Neural cell (in vitro differentiated cells): ENCODE results near the gene KIAA0513.

Experiments used
- CTCF ChIP-seq: fragments of 450-650 bp; IDR thresholded peaks from 2 replicates; pipeline ENCODE4 v1.5.1; 2014; ENCODE audit warnings: antibody characterized with exemption, mild to moderate bottlenecking, moderate library complexity; ENCODE audit not compliant: poor library complexity, severe bottlenecking
- EP300 ChIP-seq: fragments of 450-650 bp; conservative IDR thresholded peaks from 2 replicates; pipeline ENCODE4 v1.6.1; 2014; ENCODE audit warnings: antibody characterized with exemption, mild to moderate bottlenecking, moderate library complexity; ENCODE audit not compliant: poor library complexity, severe bottlenecking
- EZH2 ChIP-seq: fragments of 200-600, 300-800 bp; shearing (Covaris generic), sonication (generic); IDR thresholded peaks from 2 replicates; pipeline ENCODE4 v1.6.1; 2014; ENCODE audit warnings: antibody characterized with exemption, low read length, borderline replicate concordance, mild to moderate bottlenecking; ENCODE audit not compliant: insufficient read depth, poor library complexity, severe bottlenecking
- REST ChIP-seq: IDR thresholded peaks from 2 replicates; pipeline ENCODE4 v1.6.1; 2012; ENCODE audit warnings: borderline replicate concordance
- SMC3 ChIP-seq: fragments of 450-650 bp; conservative IDR thresholded peaks from 2 replicates; pipeline ENCODE4 v1.6.1; 2014; ENCODE audit warnings: antibody characterized with exemption, mild to moderate bottlenecking, moderate library complexity; ENCODE audit not compliant: poor library complexity
- TAF1 ChIP-seq: IDR thresholded peaks from 2 replicates; pipeline ENCODE4 v1.6.1; 2012; ENCODE audit warnings: low read depth

- TF ChIP-seq EP300 (no peak), TAF1 (no peak), CTCF (peak; percentile 94), SMC3 (peak; percentile 90), REST (no peak), EZH2 (no peak)
Measured at GRCh38 chr16:85114909-85115567, 87.4 kb downstream of the KIAA0513 start.
